SK-N-SH treated with all-trans-retinoic acid at 6 μM for 48 hours (cell line): Measurements from ENCODE around the gene ELFN1.

Experiments used
- ATAC-seq: fragments of 200-7000 bp; cut with Tn5 transposase; 3 replicates; pipeline ENCODE4 v1.9.1; 2020; ENCODE audit warnings: mild to moderate bottlenecking, moderate library complexity
- ARNTL ChIP-seq: fragments of 450-650 bp; formaldehyde crosslinking; IDR thresholded peaks from 2 replicates; pipeline ENCODE4 v1.5.0; 2020; ENCODE audit warnings: low read depth, mild to moderate bottlenecking, moderate library complexity, borderline replicate concordance
- BACH2 ChIP-seq: fragments of 250-450 bp; sonication (Bioruptor Pico); IDR thresholded peaks from 2 replicates; pipeline ENCODE4 v1.9.0; 2021; ENCODE audit warnings: mild to moderate bottlenecking, borderline replicate concordance
- CSDC2 ChIP-seq: fragments of 250-450 bp; sonication (Bioruptor Pico); IDR thresholded peaks from 2 replicates; pipeline ENCODE4 v1.5.0; 2020; ENCODE audit warnings: mild to moderate bottlenecking, moderate library complexity
- ESRRG ChIP-seq: fragments of 250-450 bp; sonication (Bioruptor Pico); IDR thresholded peaks from 2 replicates; pipeline ENCODE4 v1.6.1; 2021; ENCODE audit warnings: mild to moderate bottlenecking
- GLIS3 ChIP-seq: fragments of 250-450 bp; sonication (Bioruptor Pico); IDR thresholded peaks from 2 replicates; pipeline ENCODE4 v1.5.0; 2020; ENCODE audit warnings: mild to moderate bottlenecking, moderate library complexity
- OSR1 ChIP-seq: fragments of 250-450 bp; sonication (Bioruptor Pico); IDR thresholded peaks from 2 replicates; pipeline ENCODE4 v1.8.0; 2022; ENCODE audit warnings: moderate library complexity, mild to moderate bottlenecking, inconsistent platforms
- PPARA ChIP-seq: fragments of 250-450 bp; sonication (Bioruptor Pico); IDR thresholded peaks from 2 replicates; pipeline ENCODE4 v1.5.0; 2020; ENCODE audit warnings: mild to moderate bottlenecking, borderline replicate concordance
- RARB ChIP-seq: fragments of 250-450 bp; sonication (Bioruptor Pico); IDR thresholded peaks from 2 replicates; pipeline ENCODE4 v1.8.0; 2021; ENCODE audit warnings: mild to moderate bottlenecking, moderate library complexity
- SNAI2 ChIP-seq: fragments of 250-450 bp; sonication (Bioruptor Pico); IDR thresholded peaks from 2 replicates; pipeline ENCODE4 v1.5.0; 2020; ENCODE audit warnings: mild to moderate bottlenecking, moderate library complexity
- TOX ChIP-seq: fragments of 250-450 bp; sonication (Bioruptor Pico); IDR thresholded peaks from 2 replicates; pipeline ENCODE4 v1.8.0; 2021; ENCODE audit warnings: mild to moderate bottlenecking, moderate library complexity, borderline replicate concordance
- ZC3H10 ChIP-seq: fragments of 250-450 bp; sonication (Bioruptor Pico); IDR thresholded peaks from 2 replicates; pipeline ENCODE4 v1.5.1; 2021; ENCODE audit warnings: mild to moderate bottlenecking, moderate library complexity
- ZFP30 ChIP-seq: fragments of 450-650 bp; formaldehyde crosslinking; IDR thresholded peaks from 2 replicates; pipeline ENCODE4 v1.5.0; 2022; ENCODE audit warnings: mild to moderate bottlenecking, moderate library complexity
- ZNF70 ChIP-seq: fragments of 450-650 bp; formaldehyde crosslinking; IDR thresholded peaks from 2 replicates; pipeline ENCODE4 v1.5.0; 2020; ENCODE audit warnings: mild to moderate bottlenecking, moderate library complexity
- ZNF8 ChIP-seq: fragments of 450-650 bp; formaldehyde crosslinking; IDR thresholded peaks from 2 replicates; pipeline ENCODE4 v1.5.0; 2020; ENCODE audit warnings: mild to moderate bottlenecking, moderate library complexity
- TF ChIP-seq, protein P1 (sequence below): fragments of 250-450 bp; sonication (Bioruptor Pico); IDR thresholded peaks from 2 replicates; pipeline ENCODE4 v1.5.1; 2021; ENCODE audit warnings: mild to moderate bottlenecking, moderate library complexity
- TF ChIP-seq, protein P2 (sequence below): fragments of 250-450 bp; sonication (Bioruptor Pico); IDR thresholded peaks from 2 replicates; pipeline ENCODE4 v1.8.0; 2020; ENCODE audit warnings: mild to moderate bottlenecking, moderate library complexity, borderline replicate concordance
- TF ChIP-seq, protein P3 (sequence below): fragments of 250-450 bp; sonication (Bioruptor Pico); IDR thresholded peaks from 2 replicates; pipeline ENCODE4 v1.8.0; 2021; ENCODE audit warnings: low read depth, mild to moderate bottlenecking, moderate library complexity, borderline replicate concordance
- TF ChIP-seq, protein P4 (sequence below): fragments of 250-450 bp; sonication (Bioruptor Pico); IDR thresholded peaks from 2 replicates; pipeline ENCODE4 v1.5.1; 2020; ENCODE audit warnings: low read depth, mild to moderate bottlenecking, moderate library complexity
- TF ChIP-seq, protein P5 (sequence below): fragments of 250-450 bp; sonication (Bioruptor Pico); IDR thresholded peaks from 2 replicates; pipeline ENCODE4 v1.5.0; 2020; ENCODE audit warnings: mild to moderate bottlenecking, moderate library complexity

The ELFN1 gene

DNA sequence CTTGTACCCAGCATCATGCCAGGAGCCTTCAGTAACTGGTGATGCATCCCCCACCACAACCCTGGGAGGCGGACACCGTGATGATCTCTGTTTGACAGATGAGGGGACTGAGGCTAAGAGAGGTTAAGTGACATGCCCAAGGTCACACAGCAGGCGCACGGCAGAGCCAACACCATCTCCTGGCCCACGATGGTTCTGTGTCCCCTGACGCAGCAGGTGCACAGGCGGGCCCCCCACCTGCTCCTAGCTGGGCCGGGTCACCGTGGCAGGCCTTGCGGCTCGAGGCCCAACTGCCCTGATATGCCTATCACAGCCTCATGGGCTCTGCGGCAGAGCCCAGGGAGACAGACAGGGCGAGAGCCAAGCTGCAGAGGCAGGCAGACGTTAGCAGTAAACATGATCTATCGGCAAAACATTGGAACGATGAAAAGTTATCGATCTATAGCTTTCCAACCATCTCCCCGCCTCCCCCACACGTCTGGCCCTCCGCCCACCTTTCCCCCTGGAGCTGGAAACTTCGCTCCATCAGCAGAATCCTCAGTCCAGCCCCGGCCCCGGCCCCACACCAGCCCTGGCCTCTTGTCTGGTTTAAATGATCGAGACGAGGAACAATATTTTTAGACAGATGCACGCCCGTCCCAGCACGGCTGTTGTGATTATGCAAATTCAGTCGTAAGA lies 65.9 kb downstream of the ELFN1 start:
- ATAC-seq: no peak
- TF ChIP-seq ZC3H10 (CRISPR knock-in tag) (no peak), ESRRG (CRISPR knock-in tag) (no peak)
- TF ChIP-seq, all 23 proteins: peak for 0

DNA sequence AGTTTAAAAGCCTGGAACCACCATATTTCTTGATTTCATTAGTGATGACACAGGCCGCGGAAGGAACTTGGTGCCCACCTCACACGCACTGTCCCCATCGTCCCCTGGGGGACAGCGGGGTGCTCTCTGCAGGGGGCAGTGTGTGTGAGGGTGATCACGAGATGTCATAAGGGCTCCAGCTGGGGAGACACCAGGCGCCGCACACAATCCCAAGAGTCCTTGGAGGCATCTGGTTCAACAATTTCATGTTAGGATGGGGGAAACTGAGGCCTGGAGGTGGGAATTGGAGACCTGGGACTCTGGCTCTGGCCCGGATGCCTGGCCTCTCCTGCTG lies 66.4 kb downstream of the ELFN1 start:
- no peak for TF ChIP-seq CSDC2

DNA sequence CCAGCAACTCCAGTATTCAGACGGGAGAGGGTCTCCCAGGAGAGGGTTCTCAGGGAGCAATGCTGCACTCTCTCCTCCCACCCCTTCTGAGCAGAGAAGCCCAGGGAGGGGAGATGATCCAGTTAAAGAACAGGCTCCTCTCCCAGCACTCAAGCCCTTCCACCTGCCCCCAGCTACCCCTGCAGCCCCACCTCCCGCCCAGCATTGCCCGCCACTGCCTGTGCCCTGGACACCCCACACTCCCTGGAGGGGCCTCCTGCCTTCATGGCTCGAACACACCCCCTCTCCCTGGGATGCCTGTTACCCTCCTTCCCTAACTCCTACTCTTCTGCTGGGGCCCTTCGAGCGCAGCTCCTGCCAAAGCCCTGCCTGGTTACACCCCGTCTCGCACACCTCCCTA lies 66.8 kb downstream of the ELFN1 start:
- ATAC-seq: no peak
- TF ChIP-seq, protein P1, sequence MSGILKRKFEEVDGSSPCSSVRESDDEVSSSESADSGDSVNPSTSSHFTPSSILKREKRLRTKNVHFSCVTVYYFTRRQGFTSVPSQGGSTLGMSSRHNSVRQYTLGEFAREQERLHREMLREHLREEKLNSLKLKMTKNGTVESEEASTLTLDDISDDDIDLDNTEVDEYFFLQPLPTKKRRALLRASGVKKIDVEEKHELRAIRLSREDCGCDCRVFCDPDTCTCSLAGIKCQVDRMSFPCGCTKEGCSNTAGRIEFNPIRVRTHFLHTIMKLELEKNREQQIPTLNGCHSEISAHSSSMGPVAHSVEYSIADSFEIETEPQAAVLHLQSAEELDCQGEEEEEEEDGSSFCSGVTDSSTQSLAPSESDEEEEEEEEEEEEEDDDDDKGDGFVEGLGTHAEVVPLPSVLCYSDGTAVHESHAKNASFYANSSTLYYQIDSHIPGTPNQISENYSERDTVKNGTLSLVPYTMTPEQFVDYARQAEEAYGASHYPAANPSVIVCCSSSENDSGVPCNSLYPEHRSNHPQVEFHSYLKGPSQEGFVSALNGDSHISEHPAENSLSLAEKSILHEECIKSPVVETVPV (CRISPR knock-in tag): no peak
- TF ChIP-seq ZFP30 (CRISPR knock-in tag) (no peak), GLIS3 (CRISPR knock-in tag) (no peak), ZNF70 (CRISPR knock-in tag) (no peak), RARB (CRISPR knock-in tag) (no peak)
- TF ChIP-seq, protein P2, sequence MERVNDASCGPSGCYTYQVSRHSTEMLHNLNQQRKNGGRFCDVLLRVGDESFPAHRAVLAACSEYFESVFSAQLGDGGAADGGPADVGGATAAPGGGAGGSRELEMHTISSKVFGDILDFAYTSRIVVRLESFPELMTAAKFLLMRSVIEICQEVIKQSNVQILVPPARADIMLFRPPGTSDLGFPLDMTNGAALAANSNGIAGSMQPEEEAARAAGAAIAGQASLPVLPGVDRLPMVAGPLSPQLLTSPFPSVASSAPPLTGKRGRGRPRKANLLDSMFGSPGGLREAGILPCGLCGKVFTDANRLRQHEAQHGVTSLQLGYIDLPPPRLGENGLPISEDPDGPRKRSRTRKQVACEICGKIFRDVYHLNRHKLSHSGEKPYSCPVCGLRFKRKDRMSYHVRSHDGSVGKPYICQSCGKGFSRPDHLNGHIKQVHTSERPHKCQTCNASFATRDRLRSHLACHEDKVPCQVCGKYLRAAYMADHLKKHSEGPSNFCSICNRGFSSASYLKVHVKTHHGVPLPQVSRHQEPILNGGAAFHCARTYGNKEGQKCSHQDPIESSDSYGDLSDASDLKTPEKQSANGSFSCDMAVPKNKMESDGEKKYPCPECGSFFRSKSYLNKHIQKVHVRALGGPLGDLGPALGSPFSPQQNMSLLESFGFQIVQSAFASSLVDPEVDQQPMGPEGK: no peak
- TF ChIP-seq, protein P3, sequence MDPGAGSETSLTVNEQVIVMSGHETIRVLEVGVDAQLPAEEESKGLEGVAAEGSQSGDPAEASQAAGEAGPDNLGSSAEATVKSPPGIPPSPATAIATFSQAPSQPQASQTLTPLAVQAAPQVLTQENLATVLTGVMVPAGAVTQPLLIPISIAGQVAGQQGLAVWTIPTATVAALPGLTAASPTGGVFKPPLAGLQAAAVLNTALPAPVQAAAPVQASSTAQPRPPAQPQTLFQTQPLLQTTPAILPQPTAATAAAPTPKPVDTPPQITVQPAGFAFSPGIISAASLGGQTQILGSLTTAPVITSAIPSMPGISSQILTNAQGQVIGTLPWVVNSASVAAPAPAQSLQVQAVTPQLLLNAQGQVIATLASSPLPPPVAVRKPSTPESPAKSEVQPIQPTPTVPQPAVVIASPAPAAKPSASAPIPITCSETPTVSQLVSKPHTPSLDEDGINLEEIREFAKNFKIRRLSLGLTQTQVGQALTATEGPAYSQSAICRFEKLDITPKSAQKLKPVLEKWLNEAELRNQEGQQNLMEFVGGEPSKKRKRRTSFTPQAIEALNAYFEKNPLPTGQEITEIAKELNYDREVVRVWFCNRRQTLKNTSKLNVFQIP: no peak
- TF ChIP-seq, all 23 proteins: peak for 0

More for the DNA sequence above, 66.4 kb downstream of the ELFN1 start:
- ATAC-seq: no peak

DNA sequence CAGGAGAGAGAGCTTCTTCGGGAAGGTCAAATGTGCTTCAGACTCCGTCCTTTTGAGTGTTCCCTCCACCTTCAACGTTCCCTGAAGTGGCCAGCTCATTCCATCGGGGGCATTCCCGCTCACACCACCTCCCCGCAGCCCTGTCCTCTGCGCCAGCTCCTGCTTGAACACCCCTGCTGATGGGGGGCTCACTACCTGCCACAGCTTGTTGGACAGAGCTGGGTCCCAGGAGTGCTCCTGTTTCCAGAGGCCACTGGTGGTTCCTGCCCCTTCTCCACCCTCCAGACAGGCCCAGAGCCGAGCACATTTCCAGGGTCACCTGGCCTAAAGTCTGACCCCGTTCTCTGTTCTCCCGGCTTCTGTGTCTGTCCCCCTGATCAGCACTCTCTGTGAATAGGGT lies 67.4 kb downstream of the ELFN1 start:
- no peak for TF ChIP-seq OSR1 (CRISPR knock-in tag)
- no peak for TF ChIP-seq PPARA (CRISPR knock-in tag)
- TF ChIP-seq, protein P3: no peak
- TF ChIP-seq, protein P4, sequence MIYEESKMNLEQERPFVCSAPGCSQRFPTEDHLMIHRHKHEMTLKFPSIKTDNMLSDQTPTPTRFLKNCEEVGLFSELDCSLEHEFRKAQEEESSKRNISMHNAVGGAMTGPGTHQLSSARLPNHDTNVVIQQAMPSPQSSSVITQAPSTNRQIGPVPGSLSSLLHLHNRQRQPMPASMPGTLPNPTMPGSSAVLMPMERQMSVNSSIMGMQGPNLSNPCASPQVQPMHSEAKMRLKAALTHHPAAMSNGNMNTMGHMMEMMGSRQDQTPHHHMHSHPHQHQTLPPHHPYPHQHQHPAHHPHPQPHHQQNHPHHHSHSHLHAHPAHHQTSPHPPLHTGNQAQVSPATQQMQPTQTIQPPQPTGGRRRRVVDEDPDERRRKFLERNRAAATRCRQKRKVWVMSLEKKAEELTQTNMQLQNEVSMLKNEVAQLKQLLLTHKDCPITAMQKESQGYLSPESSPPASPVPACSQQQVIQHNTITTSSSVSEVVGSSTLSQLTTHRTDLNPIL (CRISPR knock-in tag): no peak
- no peak for TF ChIP-seq ARNTL
- TF ChIP-seq BACH2: no peak
- no peak for TF ChIP-seq CSDC2
- TF ChIP-seq GLIS3 (CRISPR knock-in tag): no peak
- TF ChIP-seq RARB (CRISPR knock-in tag): no peak
- TF ChIP-seq, protein P1 (CRISPR knock-in tag): no peak
- no peak for TF ChIP-seq SNAI2 (CRISPR knock-in tag)
- TF ChIP-seq, protein P2: no peak
- TF ChIP-seq TOX (CRISPR knock-in tag): no peak
- TF ChIP-seq, protein P5, sequence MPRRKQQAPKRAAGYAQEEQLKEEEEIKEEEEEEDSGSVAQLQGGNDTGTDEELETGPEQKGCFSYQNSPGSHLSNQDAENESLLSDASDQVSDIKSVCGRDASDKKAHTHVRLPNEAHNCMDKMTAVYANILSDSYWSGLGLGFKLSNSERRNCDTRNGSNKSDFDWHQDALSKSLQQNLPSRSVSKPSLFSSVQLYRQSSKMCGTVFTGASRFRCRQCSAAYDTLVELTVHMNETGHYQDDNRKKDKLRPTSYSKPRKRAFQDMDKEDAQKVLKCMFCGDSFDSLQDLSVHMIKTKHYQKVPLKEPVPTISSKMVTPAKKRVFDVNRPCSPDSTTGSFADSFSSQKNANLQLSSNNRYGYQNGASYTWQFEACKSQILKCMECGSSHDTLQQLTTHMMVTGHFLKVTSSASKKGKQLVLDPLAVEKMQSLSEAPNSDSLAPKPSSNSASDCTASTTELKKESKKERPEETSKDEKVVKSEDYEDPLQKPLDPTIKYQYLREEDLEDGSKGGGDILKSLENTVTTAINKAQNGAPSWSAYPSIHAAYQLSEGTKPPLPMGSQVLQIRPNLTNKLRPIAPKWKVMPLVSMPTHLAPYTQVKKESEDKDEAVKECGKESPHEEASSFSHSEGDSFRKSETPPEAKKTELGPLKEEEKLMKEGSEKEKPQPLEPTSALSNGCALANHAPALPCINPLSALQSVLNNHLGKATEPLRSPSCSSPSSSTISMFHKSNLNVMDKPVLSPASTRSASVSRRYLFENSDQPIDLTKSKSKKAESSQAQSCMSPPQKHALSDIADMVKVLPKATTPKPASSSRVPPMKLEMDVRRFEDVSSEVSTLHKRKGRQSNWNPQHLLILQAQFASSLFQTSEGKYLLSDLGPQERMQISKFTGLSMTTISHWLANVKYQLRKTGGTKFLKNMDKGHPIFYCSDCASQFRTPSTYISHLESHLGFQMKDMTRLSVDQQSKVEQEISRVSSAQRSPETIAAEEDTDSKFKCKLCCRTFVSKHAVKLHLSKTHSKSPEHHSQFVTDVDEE: no peak
- no peak for TF ChIP-seq ZC3H10 (CRISPR knock-in tag)
- no peak for TF ChIP-seq ZNF8 (CRISPR knock-in tag)
- ATAC-seq: no peak
